Measurements from ENCODE around the gene VPS72. TPM values are rescaled to one million over a fixed set of nuclear protein-coding genes. Genes with fewer than 3 reads are reported as not detected.

Gene VPS72
- total RNA-seq (83.1 and 85.2 TPM in 2 replicates), polyA plus RNA-seq (73.1 and 76.2 TPM in 2 replicates), polyA minus RNA-seq (29.1 and 35.4 TPM in 2 replicates), Bru-seq, nascent RNA (percentile 64 among the genes with signal in this experiment), BruChase-seq, experiment 1, labeled RNA remaining after a 6-hour chase (percentile 84 among the genes with signal in this experiment), BruChase-seq, experiment 2, labeled RNA remaining after a 2-hour chase (percentile 72 among the genes with signal in this experiment)
- polyA plus RNA-seq (2011; cell fraction: cytosol; rRNA removed): 77.7 and 86.8 TPM in 2 replicates
- polyA plus RNA-seq (2011; cell fraction: nucleus; rRNA removed): 34.5 and 49.7 TPM in 2 replicates
- 53.1 and 53.4 TPM in 2 replicates for polyA plus RNA-seq (2012)
- 33.5 TPM for polyA minus RNA-seq (2011; cell fraction: cytosol; rRNA and poly(A)+ RNA removed)
- polyA minus RNA-seq (2011; cell fraction: nucleus; rRNA and poly(A)+ RNA removed): 6.3 and 11.4 TPM in 2 replicates
- long read RNA-seq, transcript VPS72-202 (6 exons, 1,527 nt): major isoform, 83 of 98 reads
- long read RNA-seq, partial matches to known transcripts: 2 of 98 reads
- long read RNA-seq, other reads (novel, unspliced or antisense): 11 of 98 reads

GRCh38 chr1:151189637-151190445, at the start of gene VPS72:
VPS72 (minus strand) TSS chr1:151190197; CDS start chr1:151190121, 76 bp downstream.
- peak; percentile 94 for FAIRE-seq
- CTCF ChIA-PET: interaction anchor here (0.6 to 1.7 kb wide), 10 partner anchors 10 to 194 kb away, joined by 3 to 19 read pairs (median 4); partner anchors contain the start of genes LYSMD1, PSMD4 and SCNM1

More at GRCh38 chr1:151189637-151190445, at the start of gene VPS72:
- peak; percentile 92 for TF ChIP-seq POLR2A (IDR thresholded peaks at IDR 0.05; ENCODE audit: low read depth, low read length)
- TF ChIP-seq GATA2 (IDR thresholded peaks at IDR 0.05; ENCODE audit: insufficient read depth, insufficient read length, low read depth, low read length): no peak
- TF ChIP-seq POLR2AphosphoS5 (IDR thresholded peaks at IDR 0.05; ENCODE audit: insufficient read depth, low read depth, low read length): peak; percentile 96
- peak; percentile 72 for TF ChIP-seq MYC (IDR thresholded peaks at IDR 0.05; ENCODE audit: low read depth, low read length)
- TF ChIP-seq CTCF (IDR thresholded peaks at IDR 0.05; ENCODE audit: extremely low read depth in 1 of 2, insufficient read depth in 1 of 2, low read depth in 1 of 2, low read length in 2 of 2): no peak
- TF ChIP-seq, protein P1, sequence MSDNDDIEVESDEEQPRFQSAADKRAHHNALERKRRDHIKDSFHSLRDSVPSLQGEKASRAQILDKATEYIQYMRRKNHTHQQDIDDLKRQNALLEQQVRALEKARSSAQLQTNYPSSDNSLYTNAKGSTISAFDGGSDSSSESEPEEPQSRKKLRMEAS (IDR thresholded peaks at IDR 0.05; ENCODE audit: insufficient read depth, insufficient read length): no peak
- Histone ChIP-seq H3K9me1 (replicated peaks; ENCODE audit: control insufficient read depth, extremely low read depth, insufficient read depth, low read length) (no peaks in the 10 kb centered on the region), H3K27me3 (ENCODE audit: control insufficient read depth in 2 of 2, insufficient read depth in 2 of 2, low read length in 2 of 2) (no peaks in the 10 kb centered on the region), H3K9ac (replicated peaks; ENCODE audit: extremely low read depth, insufficient read depth, low read length) (peak within 1 kb of the TSS; percentile 93), H3K79me2 (ENCODE audit: control insufficient read depth, insufficient read depth, low read length) (peaks cover 31% of the 10 kb centered on the region), H3K27ac (ENCODE audit: insufficient read depth, low read depth, low read length) (peak within 1 kb of the TSS; percentile 56), H4K20me1 (replicated peaks; ENCODE audit: control insufficient read depth, extremely low read depth, insufficient read depth, low read length) (no peaks in the 10 kb centered on the region), H3K9me3 (replicated peaks; ENCODE audit: control insufficient read depth, insufficient read depth, low read length) (no peaks in the 10 kb centered on the region), H2AFZ (ENCODE audit: low read depth, low read length) (peak within 1 kb of the TSS; percentile 25), H3K4me2 (ENCODE audit: insufficient read depth, low read length) (peak within 1 kb of the TSS; percentile 98), H3K4me1 (ENCODE audit: control insufficient read depth, extremely low read depth, insufficient read depth, low read length) (peaks cover 10% of the 10 kb centered on the region), H3K4me3 (replicated peaks in 1 of 3; ENCODE audit: insufficient read depth in 1 of 3, low read depth in 1 of 3, low read length in 3 of 3) (peak within 1 kb of the TSS; percentile 63 to 97 (median 93)), H3K36me3 (ENCODE audit: control insufficient read depth in 2 of 2, extremely low read depth in 1 of 2, insufficient read depth in 2 of 2, low read length in 2 of 2) (peaks cover 4 to 5% of the 10 kb centered on the region in 2 experiments)
- DNase-seq (ENCODE audit: low read depth, low spot score): peak; percentile 91
- dilution Hi-C loops (cut with MboI; ENCODE audit: extremely low pct_ligation_motif_present, low sequenced_read_pairs): no loop called here
- POLR2A ChIA-PET: interaction anchor here (0.9 to 1.3 kb wide), 3 partner anchors 11 to 90 kb away, joined by 3 to 4 read pairs (median 3); no protein-coding TSS in a partner anchor
- BruUV-seq (replicated peaks): no TSS peak
- intact Hi-C loops (cut with micrococcal nuclease): loop anchor here (1.0 to 10.0 kb wide), 3 partner anchors 8 to 955 kb away; partner anchors contain the start of genes ANP32E, LYSMD1 and PIP5K1A
